Small intestine (tissue), 7 donors: ENCODE measurements around the gene RYR2. TPM values are rescaled to one million over a fixed set of nuclear protein-coding genes. Genes with fewer than 3 reads are reported as not detected.

Experiments
- DNase-seq, 2 donors: peaks; one replicate each; pipeline versions ENCODE4 v3.0.0 to v3.0.0-alpha.2; 2013
- FAIRE-seq: peaks from 2 replicates; lab custom pipeline; 2012; peaks lifted over from hg19 to GRCh38; lab: Jason Lieb, UNC
- H3K27ac ChIP-seq, 3 donors: one replicate each; pipeline ENCODE4 v1.5.1; 2013; ENCODE audit warnings: low read length in 2 of 3, mild to moderate bottlenecking in 2 of 3, control low read depth in 1 of 3, inconsistent platforms in 1 of 3, low read depth in 1 of 3, moderate library complexity in 1 of 3
- H3K27me3 ChIP-seq, 3 donors: one replicate each; pipeline ENCODE4 v1.6.1; 2013; ENCODE audit warnings: low read length in 3 of 3, inconsistent platforms in 1 of 3; ENCODE audit not compliant: control insufficient read depth in 3 of 3, insufficient read depth in 3 of 3
- H3K36me3 ChIP-seq, 3 donors: one replicate each; pipeline ENCODE4 v1.6.1; 2013; ENCODE audit warnings: low read length in 3 of 3, inconsistent platforms in 1 of 3, low read depth in 1 of 3, mild to moderate bottlenecking in 1 of 3, moderate library complexity in 1 of 3; ENCODE audit not compliant: control insufficient read depth in 3 of 3, insufficient read depth in 2 of 3
- H3K4me1 ChIP-seq, 3 donors: one replicate each; pipeline ENCODE4 v1.6.1; 2013; ENCODE audit warnings: low read length in 2 of 3, inconsistent platforms in 1 of 3, low read depth in 1 of 3, mild to moderate bottlenecking in 1 of 3, moderate library complexity in 1 of 3; ENCODE audit not compliant: control insufficient read depth in 3 of 3, insufficient read depth in 2 of 3
- H3K4me3 ChIP-seq, 3 donors: one replicate each; pipeline ENCODE4 v1.5.1; 2013; ENCODE audit warnings: low read length in 3 of 3, control low read depth in 1 of 3, inconsistent platforms in 1 of 3, low read depth in 1 of 3, mild to moderate bottlenecking in 1 of 3, moderate library complexity in 1 of 3
- H3K9me3 ChIP-seq, 2 donors: one replicate each; pipeline ENCODE4 v1.6.1; 2013; ENCODE audit warnings: low read depth in 1 of 2, low read length in 1 of 2; ENCODE audit not compliant: control insufficient read depth in 2 of 2, insufficient read depth in 1 of 2
- WGBS, 3 donors: extraction: QIAGEN DNeasy Blood & Tissue Kit; methylation state at CpG; one replicate each; pipeline ENCODE4 v1.1.7; 2013; 5-methylcytosine and 5-hydroxymethylcytosine counted together
- polyA plus RNA-seq, 4 donors: library from polyadenylated mRNA; stranded (reverse) in 3 of 4; unstranded in 1 of 4; fragments of 200-250 nt in 3 of 4; fragments of 120-200 nt in 1 of 4; gene quantifications; one replicate each; pipeline versions ENCODE4 v1.2.1 to v1.2.3, GENCODE V29; 2013
- donor health status: healthy with polysubstance abuse.
- donor health status: control.
- donor health status: control.
- donor health status: Bipolar disorder and iron deficiency.
- donor health status: healthy.

RYR2 gene
- polyA plus RNA-seq, 4 donors: 0.22 to 1.5 (median 0.62) TPM

DNA sequence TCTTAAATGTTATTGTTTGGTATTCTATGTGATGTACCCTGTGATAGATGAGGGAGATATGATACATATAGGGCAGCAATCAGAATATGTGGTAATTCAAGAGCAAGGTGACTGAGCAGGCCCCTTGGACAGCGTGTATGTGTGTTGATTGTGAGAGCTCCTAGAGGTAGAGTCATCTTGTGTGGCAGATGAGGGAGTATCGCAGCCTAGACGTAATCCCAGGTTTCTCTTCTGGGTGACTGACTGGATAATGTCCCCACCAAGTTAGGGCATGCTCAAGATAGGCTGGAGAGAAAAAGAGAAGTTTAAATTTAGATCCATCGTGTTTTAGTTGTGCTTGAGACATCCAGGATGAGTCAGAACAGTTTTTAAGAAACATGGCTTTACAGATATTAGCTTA is 663.5 kb downstream of the RYR2 start:
- H3K27me3 ChIP-seq: no peaks in the 10 kb centered on the region
- H3K36me3 ChIP-seq: peaks cover 0 to 3% (median 0%) of the 10 kb centered on the region in 3 donors
- no peak for FAIRE-seq
- H3K4me1 ChIP-seq: peaks cover 0 to 13% (median 0%) of the 10 kb centered on the region in 3 donors
- no peak overlapping the region for H3K27ac ChIP-seq
- no peak overlapping the region for H3K4me3 ChIP-seq
- no peaks in the 10 kb centered on the region for H3K9me3 ChIP-seq
- DNase-seq: no peak
- WGBS, 3 donors: 84 to 89% (median 85%) methylated on average over 4 of the region's 4 CpGs

DNA sequence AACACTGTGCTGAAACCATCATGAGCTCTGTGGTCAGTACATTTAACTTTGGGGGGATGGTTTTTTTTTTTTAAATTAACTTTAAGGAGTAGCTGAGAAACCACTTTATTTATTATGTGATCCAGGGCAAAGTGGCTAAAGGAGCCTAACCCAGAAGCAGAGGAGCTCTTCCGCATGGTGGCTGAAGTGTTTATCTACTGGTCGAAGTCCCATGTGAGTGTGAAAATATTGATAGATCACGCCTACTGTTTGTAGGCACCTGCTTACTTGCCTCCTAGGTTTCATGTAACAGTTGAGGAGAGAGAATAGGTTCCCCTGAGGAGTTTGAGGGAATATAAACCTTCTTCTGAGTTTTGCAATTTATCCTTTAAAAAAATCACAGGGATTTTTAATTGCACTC is 667.4 kb downstream of the RYR2 start:
- H3K4me1 ChIP-seq: peaks cover 0 to 14% (median 0%) of the 10 kb centered on the region in 3 donors
- 3 to 59% (median 36%) methylated on average over 3 of the region's 3 CpGs for WGBS, 3 donors
- FAIRE-seq: no peak
- no peak overlapping the region for H3K4me3 ChIP-seq
- no peaks in the 10 kb centered on the region for H3K27me3 ChIP-seq
- H3K36me3 ChIP-seq: peaks cover 0 to 3% (median 0%) of the 10 kb centered on the region in 3 donors
- DNase-seq: peak; percentile 71 to 85
- H3K9me3 ChIP-seq: no peaks in the 10 kb centered on the region
- H3K27ac ChIP-seq: peak overlapping the region in 1 of 3 donors; percentile 50

GRCh38 chr1:237711281-237711680 is 669.3 kb downstream of the RYR2 start:
- 85 to 88% (median 86%) methylated on average over 3 of the region's 3 CpGs for WGBS, 3 donors
- FAIRE-seq (no peak), DNase-seq (no peak)
- Histone ChIP-seq H3K27me3 (no peaks in the 10 kb centered on the region), H3K27ac (no peak overlapping the region), H3K9me3 (no peaks in the 10 kb centered on the region), H3K36me3 (peaks cover 0 to 3% (median 0%) of the 10 kb centered on the region in 3 donors), H3K4me1 (peaks cover 0 to 15% (median 0%) of the 10 kb centered on the region in 3 donors), H3K4me3 (no peak overlapping the region)

- FAIRE-seq (no peak), DNase-seq (no peak)
- Histone ChIP-seq H3K36me3 (no peaks in the 10 kb centered on the region), H3K27ac (no peak overlapping the region), H3K9me3 (no peaks in the 10 kb centered on the region), H3K4me1 (peaks cover 0 to 15% (median 0%) of the 10 kb centered on the region in 3 donors), H3K27me3 (no peaks in the 10 kb centered on the region), H3K4me3 (no peak overlapping the region)
- 70 to 79% (median 78%) methylated on average over 6 of the region's 6 CpGs for WGBS, 3 donors
Measured at GRCh38 chr1:237712082-237712481, 670.1 kb downstream of the RYR2 start.

DNA sequence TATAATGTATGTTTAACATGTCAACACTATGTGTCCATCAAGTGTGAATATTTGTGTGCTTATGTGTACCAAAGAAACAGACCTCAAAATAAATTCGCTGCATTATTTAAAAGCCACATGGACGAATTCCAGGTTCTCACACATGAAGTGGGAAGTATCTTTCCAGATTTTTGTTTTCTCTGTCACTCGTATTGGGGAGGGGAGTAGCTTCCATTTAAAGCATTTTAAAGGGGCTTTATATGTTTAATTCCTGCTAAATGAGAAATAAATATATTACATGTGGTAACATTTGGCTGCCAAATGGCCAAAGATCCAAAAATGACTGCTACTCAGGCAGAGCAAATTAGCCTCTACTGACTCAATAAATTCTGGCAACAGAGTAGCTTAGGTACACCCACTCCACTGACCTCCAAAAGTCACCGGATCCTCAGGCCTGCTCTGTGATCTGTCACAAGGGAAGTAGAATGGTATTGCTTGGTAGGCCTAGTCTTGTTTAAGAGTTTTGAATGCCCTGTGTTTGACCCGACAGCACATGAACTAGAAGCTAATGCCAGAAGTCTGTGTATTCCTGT is 670.7 kb downstream of the RYR2 start:
- no peak overlapping the region for H3K4me3 ChIP-seq
- H3K36me3 ChIP-seq: no peaks in the 10 kb centered on the region
- H3K4me1 ChIP-seq: peaks cover 0 to 15% (median 0%) of the 10 kb centered on the region in 3 donors
- H3K27ac ChIP-seq: no peak overlapping the region
- DNase-seq (no peak), FAIRE-seq (no peak)
- no peaks in the 10 kb centered on the region for H3K9me3 ChIP-seq
- 71 to 91% (median 84%) methylated on average over 5 of the region's 5 CpGs for WGBS, 3 donors
- no peaks in the 10 kb centered on the region for H3K27me3 ChIP-seq

DNA sequence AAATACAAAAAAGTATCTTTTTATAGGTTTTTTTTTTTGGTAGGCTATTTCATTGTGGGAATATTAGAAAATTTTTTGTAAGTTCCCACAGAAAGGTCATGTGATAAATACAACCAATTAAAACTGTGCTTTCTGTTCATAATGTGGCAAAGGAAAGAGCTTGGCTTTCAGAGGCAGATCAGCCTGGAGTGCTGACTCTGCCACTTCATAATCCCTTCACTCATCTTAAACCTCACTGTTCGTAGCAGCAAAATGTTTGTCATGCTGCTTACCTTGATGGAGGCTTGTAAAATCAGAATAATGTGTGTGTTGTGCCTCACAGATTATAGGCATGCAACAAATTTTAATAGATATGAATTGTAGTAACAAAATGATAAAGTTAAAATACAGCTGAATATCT is 671.9 kb downstream of the RYR2 start:
- Histone ChIP-seq H3K4me1 (peaks cover 0 to 13% (median 0%) of the 10 kb centered on the region in 3 donors), H3K9me3 (no peaks in the 10 kb centered on the region), H3K36me3 (no peaks in the 10 kb centered on the region), H3K27ac (peak overlapping the region in 1 of 3 donors; percentile 73), H3K27me3 (no peaks in the 10 kb centered on the region), H3K4me3 (peak overlapping the region in 1 of 3 donors; percentile 20)
- 33 to 51% (median 34%) methylated on average over 1 of the region's 1 CpG for WGBS, 3 donors
- DNase-seq (peak; percentile 33 to 48), FAIRE-seq (no peak)

DNA sequence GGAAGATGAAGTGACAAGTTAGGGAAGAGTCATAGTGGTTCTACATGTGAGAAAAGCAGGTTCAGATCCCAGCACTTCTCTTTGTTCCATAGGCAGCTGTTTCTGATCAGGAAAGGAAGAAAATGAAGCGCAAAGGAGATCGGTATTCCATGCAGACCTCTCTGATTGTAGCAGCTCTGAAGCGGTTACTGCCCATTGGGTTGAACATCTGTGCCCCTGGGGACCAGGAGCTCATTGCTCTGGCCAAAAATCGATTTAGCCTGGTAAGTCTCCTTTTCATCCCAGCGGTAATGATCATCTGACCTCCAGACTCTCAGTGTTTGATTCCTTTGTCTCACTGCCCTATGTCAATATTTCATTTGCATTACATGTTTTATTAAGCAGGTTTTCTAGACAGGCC is 675.1 kb downstream of the RYR2 start:
- FAIRE-seq (no peak), DNase-seq (no peak)
- H3K9me3 ChIP-seq: peaks cover 0 to 5% of the 10 kb centered on the region in 2 donors
- H3K4me3 ChIP-seq: no peak overlapping the region
- no peaks in the 10 kb centered on the region for H3K27me3 ChIP-seq
- H3K4me1 ChIP-seq: peaks cover 0 to 3% (median 0%) of the 10 kb centered on the region in 3 donors
- no peak overlapping the region for H3K27ac ChIP-seq
- WGBS, 3 donors: 64 to 73% (median 70%) methylated on average over 5 of the region's 5 CpGs
- no peaks in the 10 kb centered on the region for H3K36me3 ChIP-seq

GRCh38 chr1:237730826-237731350 is 688.9 kb downstream of the RYR2 start:
- FAIRE-seq: peak; percentile 33
- H3K27me3 ChIP-seq: no peaks in the 10 kb centered on the region

More at GRCh38 chr1:237730826-237731350, 688.9 kb downstream of the RYR2 start:
- 91 to 98% (median 95%) methylated on average over 1 of the region's 1 CpG for WGBS, 3 donors
- no peaks in the 10 kb centered on the region for H3K4me1 ChIP-seq
- H3K9me3 ChIP-seq: no peaks in the 10 kb centered on the region
- no peak overlapping the region for H3K27ac ChIP-seq
- H3K4me3 ChIP-seq: no peak overlapping the region
- H3K36me3 ChIP-seq: no peaks in the 10 kb centered on the region
- no peak for DNase-seq
